NCI-H526 (cell line): ENCODE results near the gene FHL3.

Experiments used
- DNase-seq, 2 experiments: peaks; one replicate each; lab custom pipeline; 2025; lab: John Stamatoyannopoulos, UW

FHL3 gene

GRCh38 chr1:38014171-38014570, 8.9 kb upstream of the FHL3 start:
- DNase-seq = no peak

- DNase-seq = no peak
These were observed 7.9 kb upstream of the FHL3 start for GRCh38 chr1:38013227-38013622.

GRCh38 chr1:38012363-38013226, 7.3 kb upstream of the FHL3 start, which contains the start of gene UTP11:
TSS of gene UTP11 (plus strand) at chr1:38012734. CDS start at chr1:38012803, 69 bp downstream.
- DNase-seq = peak; percentile 100

- no peak for DNase-seq
These were observed 4.5 kb upstream of the FHL3 start for GRCh38 chr1:38009841-38010180.

GRCh38 chr1:38009088-38009840, 4.0 kb upstream of the FHL3 start:
- peak in 1 of 2 experiments; percentile 57 for DNase-seq

GRCh38 chr1:38006008-38006828, 904 bp upstream of the FHL3 start:
- peak in 1 of 2 experiments; percentile 39 for DNase-seq

- DNase-seq = peak; percentile 13 to 74
These were observed 818 bp downstream of the FHL3 start for GRCh38 chr1:38004284-38005108.

GRCh38 chr1:38003261-38004250, 1.8 kb downstream of the FHL3 start:
- DNase-seq = no peak

GRCh38 chr1:38000529-38001455, 4.5 kb downstream of the FHL3 start:
- no peak for DNase-seq

- no peak for DNase-seq
These were observed 5.1 kb downstream of the FHL3 start for GRCh38 chr1:38000233-38000528.

GRCh38 chr1:37999430-38000232, 5.7 kb downstream of the FHL3 start:
- DNase-seq = no peak

- no peak for DNase-seq
These were observed 6.3 kb downstream of the FHL3 start for GRCh38 chr1:37998913-37999429.

- DNase-seq = no peak
These were observed 7.1 kb downstream of the FHL3 start for GRCh38 chr1:37998089-37998808.

GRCh38 chr1:37997256-37998088, 7.8 kb downstream of the FHL3 start:
- DNase-seq = no peak

GRCh38 chr1:37995751-37996345, 9.5 kb downstream of the FHL3 start:
- peak; percentile 50 to 87 for DNase-seq
